Fibroblast of skin of right quadriceps (primary cell): ENCODE measurements around the gene NABP2.
"Not testable (repeated sequence)": the region's sequence is repeated elsewhere in the genome, so short reads cannot be mapped to it uniquely, and the experiment has no call there.

Experiments used
- DNase-seq: peaks from one replicate; pipeline ENCODE4 v3.0.0-alpha.2; 2013

NABP2 gene

DNA sequence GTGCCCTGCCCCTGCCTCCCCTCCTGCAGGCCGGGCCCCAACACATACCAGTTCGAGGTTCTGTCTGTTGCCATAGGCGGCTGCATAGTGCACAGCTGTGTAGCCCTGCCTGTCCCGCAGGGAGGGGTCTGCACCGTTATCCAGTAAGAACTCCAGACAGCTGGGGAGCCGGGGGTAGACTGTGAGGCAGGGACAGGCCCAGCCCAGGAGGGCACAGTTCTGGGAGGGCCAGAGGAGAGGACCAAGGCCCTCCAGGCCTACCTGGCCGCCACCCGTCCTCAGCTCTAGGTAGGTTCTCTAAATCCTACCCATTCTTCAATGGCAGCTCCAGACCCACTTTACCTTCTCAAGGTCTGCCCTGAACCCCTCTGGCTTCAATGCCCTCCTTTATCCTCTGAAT lies 24.6 kb downstream of the NABP2 start:
- no peak for DNase-seq

- DNase-seq = no peak
These were observed 28.5 kb downstream of the NABP2 start for GRCh38 chr12:56252649-56253048.

DNA sequence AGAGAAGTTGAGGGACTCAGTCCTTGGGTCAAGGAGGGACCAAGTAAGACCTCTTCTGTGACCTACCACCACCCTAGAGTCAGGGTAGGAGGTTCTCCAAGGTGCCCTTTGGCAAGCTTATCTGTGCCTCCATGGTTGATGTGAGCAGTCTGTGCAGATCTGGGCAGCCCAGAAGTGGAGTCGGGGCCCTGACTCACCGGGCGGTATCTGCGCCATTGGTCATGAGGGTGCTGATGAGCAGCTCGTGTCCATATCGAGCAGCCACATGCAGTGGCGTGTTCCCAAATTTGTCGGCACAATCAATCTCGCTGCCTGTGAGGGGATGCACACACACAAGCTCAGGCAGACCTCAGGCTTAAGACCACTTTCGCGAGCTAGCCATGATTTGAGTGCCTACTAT lies 28.9 kb downstream of the NABP2 start:
- DNase-seq = no peak

- DNase-seq = no peak
These were observed 31.5 kb downstream of the NABP2 start for GRCh38 chr12:56255671-56256070.

- DNase-seq = peak; percentile 46
These were observed 32.3 kb downstream of the NABP2 start for GRCh38 chr12:56256326-56256960.

- no peak for DNase-seq
These were observed 32.9 kb downstream of the NABP2 start for GRCh38 chr12:56257071-56257470.

DNA sequence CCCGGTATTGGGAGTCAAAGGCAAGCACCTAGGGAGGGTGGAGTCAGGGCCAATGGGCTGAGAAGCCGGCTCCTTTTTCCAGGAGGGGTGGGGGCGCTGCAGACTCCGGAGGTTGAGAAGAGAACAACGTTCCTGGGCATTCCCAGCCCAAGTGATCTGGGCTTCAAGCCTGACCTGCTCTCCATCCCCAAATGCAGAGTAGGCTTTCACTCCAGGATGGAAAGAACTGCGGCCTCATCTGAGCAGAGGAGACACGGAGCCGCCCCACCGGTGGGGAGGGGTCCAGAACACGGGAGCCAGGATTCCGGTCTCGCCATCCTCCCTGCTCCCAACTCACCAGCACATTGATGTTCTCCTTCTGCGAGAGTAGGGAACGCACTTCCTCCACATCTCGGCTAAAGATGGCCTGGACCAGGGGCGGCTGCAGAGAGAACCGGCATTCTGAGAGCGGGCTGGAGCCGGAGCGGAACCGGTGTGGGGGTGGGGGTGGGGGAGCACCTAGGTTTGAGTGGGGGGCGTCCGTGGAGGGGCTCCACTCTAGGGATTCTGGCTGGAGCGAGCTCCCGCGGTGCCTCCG lies 33.4 kb downstream of the NABP2 start:
- peak; percentile 22 for DNase-seq

DNA sequence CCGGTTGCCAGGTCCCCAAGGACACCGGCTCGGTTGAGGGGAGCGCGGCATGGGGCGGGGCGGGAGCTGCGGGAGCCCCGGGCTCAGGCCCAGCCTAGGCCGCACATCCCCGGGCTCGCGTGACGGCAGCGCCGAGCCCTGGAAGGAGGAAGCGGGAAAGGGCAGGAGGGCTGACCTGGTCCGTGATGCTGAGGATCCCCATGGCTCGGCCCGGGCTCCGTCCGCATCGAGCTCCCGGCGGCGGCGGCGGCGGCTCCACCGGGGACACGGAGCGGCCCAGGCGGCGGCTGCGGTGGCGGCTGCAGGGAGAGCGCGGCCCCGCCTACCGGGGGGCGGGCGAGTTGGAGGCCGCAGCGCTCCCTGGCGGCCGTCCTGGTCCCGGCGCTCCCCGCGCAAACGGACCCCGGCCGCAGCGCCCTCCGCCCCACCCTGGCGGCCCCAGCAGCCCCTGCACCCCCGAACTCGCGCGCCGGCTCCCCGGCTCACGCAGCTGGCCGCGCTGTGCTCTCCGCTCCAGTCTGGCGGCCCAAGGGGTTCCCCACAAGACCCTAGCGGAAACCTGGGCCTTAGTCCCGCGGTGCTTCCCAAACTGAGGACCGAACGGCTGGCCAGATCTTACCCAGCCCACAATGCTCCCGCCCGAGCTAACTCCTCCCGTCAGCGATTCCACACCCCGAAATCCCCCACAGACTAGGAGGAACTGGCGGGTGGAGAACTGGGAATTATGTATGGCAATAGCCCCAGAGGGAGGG lies 34.1 kb downstream of the NABP2 start, which contains the start of gene ANKRD52:
Gene ANKRD52 (minus strand): TSS at position 317 of the 752 bp plus-strand sequence. CDS start 115 bp downstream, at position 202.
- peak; percentile 75 for DNase-seq

- DNase-seq = no peak
These were observed 34.7 kb downstream of the NABP2 start for GRCh38 chr12:56258820-56259183.

DNA sequence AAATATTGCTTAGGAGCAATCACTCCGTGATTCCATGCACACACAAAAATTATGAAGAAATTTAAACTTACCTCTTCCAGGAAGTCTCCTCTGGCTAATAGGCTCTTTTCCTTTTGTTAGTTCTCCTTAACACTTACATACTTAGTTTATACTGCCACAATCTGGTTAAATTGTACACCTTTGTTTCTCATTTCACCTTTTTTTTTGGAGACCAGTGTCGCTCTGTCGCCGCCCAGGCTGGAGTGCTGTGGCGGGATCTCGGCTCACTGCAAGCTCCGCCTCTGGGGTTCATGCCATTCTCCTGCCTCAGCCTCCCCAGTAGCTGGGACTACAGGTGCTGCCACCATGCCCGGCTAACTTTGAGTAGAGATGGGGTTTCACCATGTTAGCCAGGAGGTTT lies 36.2 kb downstream of the NABP2 start:
- no peak for DNase-seq

DNA sequence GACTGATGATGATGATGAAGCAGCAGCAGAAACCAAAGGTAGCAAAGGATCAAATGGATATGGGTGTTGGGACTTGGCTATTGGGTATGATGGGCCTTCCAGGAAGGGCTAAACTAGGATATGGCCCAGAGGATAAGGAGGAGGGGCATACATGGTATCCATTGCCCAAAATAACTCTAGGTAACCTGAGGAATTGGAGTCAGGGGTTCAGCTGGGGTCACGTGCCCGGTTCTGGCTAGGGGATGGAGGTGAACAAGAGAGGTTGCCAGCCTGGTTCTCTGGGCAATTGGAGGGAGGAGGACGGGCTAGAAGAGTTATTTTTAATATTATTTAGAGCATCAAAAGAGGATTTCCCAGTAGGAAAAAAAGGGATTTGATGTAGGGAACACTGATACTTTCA lies 36.8 kb downstream of the NABP2 start:
- DNase-seq = no peak

- peak; percentile 85 for DNase-seq
These were observed 37.5 kb downstream of the NABP2 start for GRCh38 chr12:56261503-56262232.

- not testable (repeated sequence) for DNase-seq
These were observed 38.8 kb downstream of the NABP2 start for GRCh38 chr12:56262955-56263354.

GRCh38 chr12:56266068-56266692 lies 42.0 kb downstream of the NABP2 start:
- not testable (repeated sequence) for DNase-seq

GRCh38 chr12:56266693-56267442 lies 42.7 kb downstream of the NABP2 start, which contains the start of gene COQ10A:
Gene COQ10A, plus strand, starts transcription at chr12:56266942. Its CDS starts 177 bp downstream, at chr12:56267119.
- peak; percentile 82 for DNase-seq

DNA sequence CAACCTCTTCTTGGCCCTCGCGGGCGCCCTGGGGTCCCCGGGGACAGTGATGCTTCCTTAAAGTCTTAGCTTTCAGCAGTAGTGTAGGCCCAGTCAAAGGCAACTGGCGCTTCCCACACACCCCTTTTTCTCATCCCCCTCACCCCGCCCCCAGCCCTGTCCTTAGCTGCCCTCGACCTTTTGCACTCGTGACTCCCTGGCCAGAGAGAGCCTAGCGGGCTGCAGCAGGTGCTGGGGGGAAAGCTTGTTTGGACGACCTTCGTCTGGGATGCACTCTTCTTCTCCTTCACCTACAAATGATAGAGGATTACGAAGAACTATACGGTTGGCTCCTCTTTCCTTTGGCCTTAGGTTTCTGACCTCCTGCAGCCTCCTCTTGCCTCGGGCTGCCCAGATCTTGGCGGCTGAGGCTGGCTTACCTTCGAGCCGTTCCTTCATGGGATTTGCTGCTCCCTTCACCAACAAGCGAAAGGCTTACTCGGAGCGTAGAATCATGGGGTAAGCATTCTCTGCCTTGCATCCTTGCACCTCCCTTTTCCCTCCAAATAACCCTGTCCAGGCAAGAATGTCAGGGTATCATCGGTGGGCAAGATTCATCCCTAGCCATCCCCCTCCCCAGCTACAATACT lies 43.4 kb downstream of the NABP2 start:
- no peak for DNase-seq

GRCh38 chr12:56271031-56271430 lies 46.9 kb downstream of the NABP2 start:
- DNase-seq = peak; percentile 23

GRCh38 chr12:56272468-56272867 lies 48.3 kb downstream of the NABP2 start:
- DNase-seq = not testable (repeated sequence)

DNA sequence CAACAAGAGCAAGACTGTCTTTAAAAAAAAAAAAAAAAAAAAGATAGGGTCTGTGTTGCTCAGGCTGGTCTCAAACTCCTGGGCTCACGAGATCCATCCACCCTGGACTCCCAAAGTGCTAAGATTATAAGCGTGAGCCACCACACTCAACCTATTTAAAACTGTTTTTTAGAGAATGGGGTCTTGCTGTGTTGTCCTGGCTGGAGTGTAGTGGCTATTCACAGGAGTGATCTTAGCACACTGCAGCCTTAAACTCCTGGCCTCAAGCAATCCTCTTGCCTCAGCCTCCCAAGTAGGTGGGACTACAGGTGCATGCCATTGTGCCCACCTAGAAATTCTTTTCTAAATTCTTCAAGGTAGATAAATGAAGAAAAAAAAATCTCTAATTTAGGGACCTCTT lies 50.2 kb downstream of the NABP2 start:
- no peak for DNase-seq

DNA sequence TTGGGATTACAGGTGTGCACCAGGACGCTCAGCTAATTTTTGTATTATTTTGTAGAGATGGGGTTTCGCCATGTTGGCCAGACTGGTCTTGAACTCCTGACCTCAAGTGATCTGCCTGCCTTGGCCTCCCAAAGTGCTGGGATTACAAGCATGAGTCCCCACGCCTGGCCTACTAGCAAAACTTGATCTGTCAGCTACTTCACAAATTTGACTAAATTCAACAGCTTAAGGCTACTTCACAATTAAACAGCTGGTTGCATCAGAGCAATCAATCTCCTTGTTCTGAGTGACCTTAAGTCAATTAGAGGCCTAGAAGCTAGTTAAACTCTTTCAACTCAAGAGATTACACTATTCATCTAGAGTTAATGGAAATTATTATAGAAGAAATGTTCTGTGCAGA lies 54.8 kb downstream of the NABP2 start:
- no peak for DNase-seq
